ENCODE measurements around the gene ERC1.
"Not testable (repeated sequence)": the region's sequence is repeated elsewhere in the genome, so short reads cannot be mapped to it uniquely, and the experiment has no call there.

ERC1 gene

GRCh38 chr12:989051-989450, 2.0 kb upstream of the ERC1 start:
- no peak for DNase-seq

- peak; percentile 77 for DNase-seq
Observed at GRCh38 chr12:989751-990660, 1.0 kb upstream of the ERC1 start.

GRCh38 chr12:991350-992333, 619 bp downstream of the ERC1 start:
- no peak for DNase-seq

GRCh38 chr12:992647-993046, 1.6 kb downstream of the ERC1 start:
- DNase-seq = no peak

GRCh38 chr12:996881-997280, 5.9 kb downstream of the ERC1 start:
- no peak for DNase-seq

- DNase-seq = no peak
Observed at GRCh38 chr12:997505-997904, 6.5 kb downstream of the ERC1 start.

GRCh38 chr12:998020-998874, 7.2 kb downstream of the ERC1 start:
- no peak for DNase-seq

- not testable (repeated sequence) for DNase-seq
Observed at GRCh38 chr12:999736-1000135, 8.7 kb downstream of the ERC1 start.

GRCh38 chr12:1001507-1001906, 10.5 kb downstream of the ERC1 start:
- no peak for DNase-seq

GRCh38 chr12:1003600-1004271, 12.7 kb downstream of the ERC1 start:
- DNase-seq = no peak

- no peak for DNase-seq
Observed at GRCh38 chr12:1006255-1006654, 15.2 kb downstream of the ERC1 start.

GRCh38 chr12:1007276-1007675, 16.3 kb downstream of the ERC1 start:
- no peak for DNase-seq

- no peak for DNase-seq
Observed at GRCh38 chr12:1007994-1008393, 17.0 kb downstream of the ERC1 start.

- no peak for DNase-seq
Observed at GRCh38 chr12:1011091-1011490, 20.1 kb downstream of the ERC1 start.

GRCh38 chr12:1013618-1014489, 22.8 kb downstream of the ERC1 start:
- peak; percentile 69 for DNase-seq

GRCh38 chr12:1019283-1019682, 28.3 kb downstream of the ERC1 start:
- DNase-seq = no peak

GRCh38 chr12:1020389-1020788, 29.4 kb downstream of the ERC1 start:
- DNase-seq = no peak

GRCh38 chr12:1022032-1022970, 31.3 kb downstream of the ERC1 start:
- no peak for DNase-seq

- DNase-seq = no peak
Observed at GRCh38 chr12:1030779-1031178, 39.8 kb downstream of the ERC1 start.

- no peak for DNase-seq
Observed at GRCh38 chr12:1034243-1034642, 43.2 kb downstream of the ERC1 start.

Data from fibroblast of upper back skin (primary cell).